Mesendoderm (in vitro differentiated cells): Measurements from ENCODE around the gene GRM5.

Source experiments
- DNase-seq: peaks from one replicate; pipeline ENCODE4 v3.0.0; 2013
- H2AK5ac ChIP-seq: 2 replicates; pipeline ENCODE4 v1.6.1; 2013; ENCODE audit warnings: low read length, inconsistent platforms
- H2BK120ac ChIP-seq: 2 replicates; pipeline ENCODE4 v1.6.1; 2013; ENCODE audit warnings: low read depth, mild to moderate bottlenecking, low read length, moderate library complexity, mixed read lengths
- H2BK15ac ChIP-seq: replicated peaks from 2 replicates; pipeline ENCODE4 v1.6.1; 2013; ENCODE audit warnings: low read depth, mild to moderate bottlenecking, moderate library complexity
- H2BK5ac ChIP-seq: 2 replicates; pipeline ENCODE4 v1.6.1; 2013; ENCODE audit warnings: low read length, inconsistent platforms
- H3K18ac ChIP-seq: 2 replicates; pipeline ENCODE4 v1.6.1; 2013; ENCODE audit warnings: mild to moderate bottlenecking, low read length, mixed read lengths
- H3K23ac ChIP-seq: one replicate; pipeline ENCODE4 v1.6.1; 2013; ENCODE audit warnings: low read length
- H3K27ac ChIP-seq: 2 replicates; pipeline ENCODE4 v1.5.1; 2013; ENCODE audit warnings: low read depth, mild to moderate bottlenecking, inconsistent platforms, low read length, moderate library complexity
- H3K27me3 ChIP-seq: 2 replicates; pipeline ENCODE4 v1.6.1; 2013; ENCODE audit warnings: low read length, control low read depth, mild to moderate bottlenecking, inconsistent platforms; ENCODE audit not compliant: insufficient read depth, poor library complexity
- H3K36me3 ChIP-seq: 2 replicates; pipeline ENCODE4 v1.6.1; 2013; ENCODE audit warnings: low read length, inconsistent platforms; ENCODE audit not compliant: control insufficient read depth, insufficient read depth
- H3K4ac ChIP-seq: one replicate; pipeline ENCODE4 v1.6.1; 2013; ENCODE audit warnings: low read depth, mild to moderate bottlenecking, low read length, moderate library complexity
- H3K4me1 ChIP-seq: 2 replicates; pipeline ENCODE4 v1.6.1; 2013; ENCODE audit warnings: low read depth, low read length, inconsistent platforms; ENCODE audit not compliant: control insufficient read depth
- H3K4me2 ChIP-seq: 2 replicates; pipeline ENCODE4 v1.6.1; 2013; ENCODE audit warnings: low read length
- H3K4me3 ChIP-seq: 2 replicates; pipeline ENCODE4 v1.5.1; 2013; ENCODE audit warnings: mild to moderate bottlenecking, low read length
- H3K56ac ChIP-seq: one replicate; pipeline ENCODE4 v1.6.1; 2013; ENCODE audit warnings: low read length
- H3K79me1 ChIP-seq: 2 replicates; pipeline ENCODE4 v1.6.1; 2013; ENCODE audit warnings: low read length, inconsistent platforms
- H3K79me2 ChIP-seq: 2 replicates; pipeline ENCODE4 v1.6.1; 2013; ENCODE audit warnings: mild to moderate bottlenecking, low read length; ENCODE audit not compliant: control insufficient read depth, insufficient read depth
- H3K9ac ChIP-seq: 2 replicates; pipeline ENCODE4 v1.6.1; 2013; ENCODE audit warnings: low read length, inconsistent platforms
- H4K5ac ChIP-seq: one replicate; pipeline ENCODE4 v1.6.1; 2013; ENCODE audit warnings: low read length
- H4K8ac ChIP-seq: one replicate; pipeline ENCODE4 v1.6.1; 2013; ENCODE audit warnings: low read depth, mild to moderate bottlenecking, control low read depth, low read length, moderate library complexity
- WGBS: extraction: QIAGEN DNeasy Blood & Tissue Kit; methylation state at CpG from one replicate; pipeline ENCODE4 v1.1.7; 2013; ENCODE audit warnings: low lambda C conversion rate, missing lambda C conversion rate; ENCODE audit not compliant: insufficient coverage; ENCODE audit errors: extremely low coverage; 5-methylcytosine and 5-hydroxymethylcytosine counted together

GRM5 gene

DNA sequence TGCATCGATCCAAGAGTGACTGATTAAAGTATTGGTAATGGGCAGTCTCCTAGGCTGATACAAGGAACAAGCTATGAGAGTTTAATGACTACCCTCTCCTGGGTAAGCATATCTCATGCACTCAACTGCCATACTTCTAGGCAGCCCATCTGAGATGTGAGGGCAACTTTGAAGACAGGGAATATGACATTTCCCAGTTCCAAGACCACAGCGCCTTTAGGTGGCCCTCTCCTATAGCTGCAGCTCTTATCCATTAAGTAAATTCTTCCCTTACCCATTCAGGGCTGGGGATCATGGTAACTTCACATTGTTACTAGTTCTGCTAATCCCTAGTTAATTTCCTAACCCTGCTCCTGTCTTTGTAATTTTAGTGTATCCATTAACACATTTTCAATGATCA, 570.9 kb downstream of the GRM5 start:
- Histone ChIP-seq H4K8ac (no peak overlapping the region), H3K9ac (no peak overlapping the region), H2BK5ac (no peak overlapping the region), H3K56ac (no peak overlapping the region), H3K36me3 (no peaks in the 10 kb centered on the region), H3K4me3 (no peak overlapping the region), H3K4me2 (no peak overlapping the region), H3K79me1 (no peaks in the 10 kb centered on the region), H3K27me3 (no peaks in the 10 kb centered on the region), H3K18ac (no peak overlapping the region), H3K27ac (no peak overlapping the region), H2AK5ac (no peak overlapping the region), H3K23ac (no peak overlapping the region), H3K4ac (no peak overlapping the region), H2BK120ac (no peak overlapping the region), H2BK15ac (no peak overlapping the region), H3K79me2 (no peaks in the 10 kb centered on the region), H3K4me1 (no peaks in the 10 kb centered on the region), H4K5ac (no peak overlapping the region)
- no CpG with 5 or more reads among the region's 2 CpGs for WGBS
- DNase-seq = peak; percentile 20

DNA sequence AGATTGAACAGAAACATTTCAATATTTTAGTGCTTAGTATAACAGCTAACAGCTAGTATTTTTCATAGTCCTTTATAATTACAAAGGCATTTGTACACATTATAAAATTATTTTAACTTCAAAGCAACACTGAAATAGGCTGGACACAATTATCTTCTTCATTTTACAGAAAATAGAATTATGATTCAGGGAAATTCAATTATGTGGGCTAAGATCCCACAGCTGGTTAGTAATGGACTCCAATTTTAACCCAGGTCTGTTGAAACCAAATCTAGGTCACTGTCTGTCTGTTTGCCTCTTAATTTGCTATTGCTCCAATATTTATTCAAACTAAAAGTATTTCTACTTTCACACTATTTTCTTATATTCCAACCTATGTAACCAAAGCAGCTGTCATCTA, 574.1 kb downstream of the GRM5 start:
- no peaks in the 10 kb centered on the region for H3K79me1 ChIP-seq
- no peak overlapping the region for H3K56ac ChIP-seq
- H3K27me3 ChIP-seq = no peaks in the 10 kb centered on the region
- H3K18ac ChIP-seq = no peak overlapping the region
- no peak overlapping the region for H4K5ac ChIP-seq
- H3K79me2 ChIP-seq = no peaks in the 10 kb centered on the region
- no peak overlapping the region for H3K23ac ChIP-seq
- no peak overlapping the region for H2AK5ac ChIP-seq
- no peak overlapping the region for H3K27ac ChIP-seq
- no peaks in the 10 kb centered on the region for H3K36me3 ChIP-seq
- H2BK5ac ChIP-seq = no peak overlapping the region
- no peak overlapping the region for H2BK15ac ChIP-seq
- no peak for DNase-seq
- no peak overlapping the region for H3K4me2 ChIP-seq
- no peak overlapping the region for H2BK120ac ChIP-seq
- H3K4me1 ChIP-seq = no peaks in the 10 kb centered on the region
- H3K4ac ChIP-seq = no peak overlapping the region
- no peak overlapping the region for H3K4me3 ChIP-seq
- no peak overlapping the region for H3K9ac ChIP-seq
- H4K8ac ChIP-seq = no peak overlapping the region

DNA sequence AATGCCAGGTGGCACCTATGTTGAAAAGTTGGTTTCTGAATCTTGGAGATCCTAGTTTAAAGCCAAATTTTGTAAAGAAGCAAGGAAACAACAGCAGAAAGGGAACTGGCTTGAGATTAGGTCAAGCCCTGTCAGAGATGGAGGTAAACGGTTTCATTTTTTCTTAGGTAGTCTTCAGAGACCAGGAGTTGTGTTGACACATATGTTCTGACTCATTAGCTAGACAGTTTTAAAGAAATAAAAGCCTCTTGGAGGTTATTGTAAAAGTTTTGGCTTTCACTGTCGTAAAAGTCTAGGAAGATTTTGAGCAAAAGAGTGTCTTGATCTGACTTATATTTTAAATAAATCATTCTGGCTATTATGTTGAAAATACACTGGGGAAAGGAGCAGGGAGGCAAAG, 576.8 kb downstream of the GRM5 start:
- H2BK120ac ChIP-seq = no peak overlapping the region
- no peak overlapping the region for H3K27ac ChIP-seq
- H3K4me3 ChIP-seq = no peak overlapping the region
- H4K8ac ChIP-seq = no peak overlapping the region
- no CpG with 5 or more reads among the region's 2 CpGs for WGBS
- no peaks in the 10 kb centered on the region for H3K27me3 ChIP-seq
- H3K79me2 ChIP-seq = no peaks in the 10 kb centered on the region
- no peak overlapping the region for H3K4ac ChIP-seq
- H3K4me1 ChIP-seq = no peaks in the 10 kb centered on the region
- H3K18ac ChIP-seq = no peak overlapping the region
- no peak overlapping the region for H2BK5ac ChIP-seq
- no peak overlapping the region for H4K5ac ChIP-seq
- H3K4me2 ChIP-seq = no peak overlapping the region
- no peak overlapping the region for H3K23ac ChIP-seq
- DNase-seq = no peak
- H2BK15ac ChIP-seq = no peak overlapping the region
- H3K79me1 ChIP-seq = no peaks in the 10 kb centered on the region
- no peak overlapping the region for H3K56ac ChIP-seq
- H3K9ac ChIP-seq = no peak overlapping the region
- no peaks in the 10 kb centered on the region for H3K36me3 ChIP-seq
- H2AK5ac ChIP-seq = no peak overlapping the region

GRCh38 chr11:88487646-88488045, 578.1 kb downstream of the GRM5 start:
- Histone ChIP-seq H3K4me3 (no peak overlapping the region), H3K9ac (no peak overlapping the region), H3K18ac (no peak overlapping the region), H3K79me1 (no peaks in the 10 kb centered on the region), H4K8ac (no peak overlapping the region), H2BK15ac (no peak overlapping the region), H3K79me2 (no peaks in the 10 kb centered on the region), H3K23ac (no peak overlapping the region), H3K27me3 (no peaks in the 10 kb centered on the region), H4K5ac (no peak overlapping the region), H2BK120ac (no peak overlapping the region), H3K56ac (no peak overlapping the region), H3K4me1 (no peaks in the 10 kb centered on the region), H3K4ac (no peak overlapping the region), H2BK5ac (no peak overlapping the region), H2AK5ac (no peak overlapping the region), H3K4me2 (no peak overlapping the region), H3K27ac (no peak overlapping the region), H3K36me3 (no peaks in the 10 kb centered on the region)
- no CpG with 5 or more reads among the region's 1 CpG for WGBS
- no peak for DNase-seq

- no peak overlapping the region for H3K23ac ChIP-seq
- H3K4ac ChIP-seq = no peak overlapping the region
- H4K5ac ChIP-seq = no peak overlapping the region
- H2BK15ac ChIP-seq = no peak overlapping the region
- H3K36me3 ChIP-seq = no peaks in the 10 kb centered on the region
- H3K4me1 ChIP-seq = no peaks in the 10 kb centered on the region
- H3K4me3 ChIP-seq = no peak overlapping the region
- H3K56ac ChIP-seq = no peak overlapping the region
- no peaks in the 10 kb centered on the region for H3K79me2 ChIP-seq
- H4K8ac ChIP-seq = no peak overlapping the region
- H3K27ac ChIP-seq = no peak overlapping the region
- WGBS = no CpG with 5 or more reads among the region's 6 CpGs
- peak; percentile 82 for DNase-seq
- no peak overlapping the region for H3K9ac ChIP-seq
- H3K79me1 ChIP-seq = no peaks in the 10 kb centered on the region
- H2BK120ac ChIP-seq = no peak overlapping the region
- no peaks in the 10 kb centered on the region for H3K27me3 ChIP-seq
- no peak overlapping the region for H3K4me2 ChIP-seq
- H2AK5ac ChIP-seq = no peak overlapping the region
- H3K18ac ChIP-seq = no peak overlapping the region
- H2BK5ac ChIP-seq = no peak overlapping the region
Observed at GRCh38 chr11:88484873-88485621, 580.7 kb downstream of the GRM5 start.

GRCh38 chr11:88482871-88483301, 582.9 kb downstream of the GRM5 start:
- Histone ChIP-seq H3K23ac (no peak overlapping the region), H3K36me3 (no peaks in the 10 kb centered on the region), H2AK5ac (no peak overlapping the region), H3K79me2 (no peaks in the 10 kb centered on the region), H3K18ac (no peak overlapping the region), H4K8ac (no peak overlapping the region), H3K4me2 (no peak overlapping the region), H2BK5ac (no peak overlapping the region), H3K4ac (no peak overlapping the region), H3K79me1 (no peaks in the 10 kb centered on the region), H2BK15ac (no peak overlapping the region), H3K9ac (no peak overlapping the region), H3K4me1 (no peaks in the 10 kb centered on the region), H3K27me3 (no peaks in the 10 kb centered on the region), H3K27ac (no peak overlapping the region), H4K5ac (no peak overlapping the region), H3K4me3 (no peak overlapping the region), H3K56ac (no peak overlapping the region), H2BK120ac (no peak overlapping the region)
- WGBS = no CpG with 5 or more reads among the region's 2 CpGs
- no peak for DNase-seq
